ENCODE results near the gene EPC2.

GRCh38 chr2:148814860-148815419 lies 170.4 kb downstream of the EPC2 start:
- TF ChIP-seq CTCF (IDR thresholded peaks at IDR 0.05) = no peak
- no peak for TF ChIP-seq EZH2 (IDR thresholded peaks at IDR 0.05)
